GM12878 (cell line): ENCODE measurements around the gene RWDD4. TPM values are rescaled to one million over a fixed set of nuclear protein-coding genes. Genes with fewer than 3 reads are reported as not detected.

ENCODE experiments used
- ATAC-seq: fragments of 200-7000 bp; cut with Tn5 transposase; 3 replicates; pipeline ENCODE4 v1.9.1; 2020; ENCODE audit warnings: mild to moderate bottlenecking, moderate library complexity
- BruUV-seq: library from RNA; stranded (reverse); fragments of 400-500 nt; replicated peaks from 2 replicates; lab custom pipeline; 2021; lab: Mats Ljungman, UMichigan
- CTCF ChIA-PET: fragments of 300-600 bp; sonication (Branson Sonifier 250); formaldehyde crosslinking; extraction: SDS; loops from one replicate; lab custom pipeline; 2021; ENCODE audit warnings: inconsistent platforms; lab: Yijun Ruan, JAX
- POLR2A ChIA-PET: fragments of 350-600 bp; formaldehyde crosslinking; extraction: SDS; loops from one replicate; lab custom pipeline; 2021; ENCODE audit warnings: inconsistent platforms; lab: Charles Lee
- RAD21 ChIA-PET: fragments of 300-600 bp; sonication (Branson Sonifier 250); formaldehyde crosslinking; loops from one replicate; lab custom pipeline; 2023; ENCODE audit warnings: antibody characterized with exemption; ENCODE audit not compliant: unreplicated experiment; lab: Charles Lee
- SMC1A ChIA-PET: fragments of 300-600 bp; sonication (Branson Sonifier 250); formaldehyde crosslinking; loops from one replicate; lab custom pipeline; 2023; ENCODE audit not compliant: unreplicated experiment, uncharacterized antibody; lab: Charles Lee
- DNase-seq: peaks from one replicate; pipeline ENCODE4 v3.0.0-alpha.2; 2011; ENCODE audit warnings: low read depth, low spot score
- FAIRE-seq: peaks from 3 replicates; lab custom pipeline; 2011; peaks lifted over from hg19 to GRCh38; lab: Jason Lieb, UNC
- H2AFZ ChIP-seq: 2 replicates; pipeline ENCODE4 v1.6.0; 2011; ENCODE audit warnings: low read depth, low read length, control low read depth; ENCODE audit not compliant: control insufficient read depth
- H3K27ac ChIP-seq: 2 replicates; pipeline ENCODE4 v1.5.1; 2011; ENCODE audit warnings: control low read depth; ENCODE audit not compliant: control insufficient read depth, insufficient read depth
- H3K27me3 ChIP-seq, 2 experiments: replicated peaks in 1 of 2; 2 replicates each; pipeline versions ENCODE4 v1.6.0 to v1.6.1; 2011; ENCODE audit warnings: low read length in 1 of 2; ENCODE audit not compliant: control insufficient read depth in 2 of 2, insufficient read depth in 2 of 2
- H3K36me3 ChIP-seq, 2 experiments: 2 replicates each; pipeline ENCODE4 v1.5.1; 2011; ENCODE audit warnings: low read length in 1 of 2; ENCODE audit not compliant: control insufficient read depth in 2 of 2, insufficient read depth in 2 of 2
- H3K4me1 ChIP-seq: 2 replicates; pipeline ENCODE4 v1.6.1; 2011; ENCODE audit warnings: mild to moderate bottlenecking, low read length, moderate library complexity, mixed read lengths; ENCODE audit not compliant: control insufficient read depth, insufficient read depth
- H3K4me2 ChIP-seq: 2 replicates; pipeline ENCODE4 v1.6.0; 2011; ENCODE audit warnings: control low read depth; ENCODE audit not compliant: control insufficient read depth, insufficient read depth
- H3K4me3 ChIP-seq: fragments of 200-600 bp; sonication (generic); 2 replicates; pipeline ENCODE4 v1.5.1; 2016
- H3K79me2 ChIP-seq: 2 replicates; pipeline ENCODE4 v1.6.0; 2011; ENCODE audit warnings: low read length; ENCODE audit not compliant: control insufficient read depth, insufficient read depth
- H3K9ac ChIP-seq: 2 replicates; pipeline ENCODE4 v1.8.0; 2011; ENCODE audit warnings: low read length, control low read depth, mixed read lengths; ENCODE audit not compliant: control insufficient read depth, insufficient read depth
- H3K9me3 ChIP-seq: replicated peaks from 3 replicates; pipeline ENCODE4 v1.5.1; 2011; ENCODE audit warnings: mild to moderate bottlenecking, low read length; ENCODE audit not compliant: control insufficient read depth, insufficient read depth
- H4K20me1 ChIP-seq: 2 replicates; pipeline ENCODE4 v1.6.0; 2011; ENCODE audit not compliant: control insufficient read depth, insufficient read depth
- CHD2 ChIP-seq: IDR thresholded peaks from 2 replicates; pipeline ENCODE4 v1.6.1; 2011; ENCODE audit warnings: low read depth, low read length, improper control_type of control experiment, borderline replicate concordance
- PKNOX1 ChIP-seq: fragments of 450-650 bp; IDR thresholded peaks from 2 replicates; pipeline ENCODE4 v1.6.1; 2016; ENCODE audit warnings: mild to moderate bottlenecking
- RAD51 ChIP-seq: fragments of 450-650 bp; IDR thresholded peaks from 2 replicates; pipeline ENCODE4 v1.6.1; 2016; ENCODE audit warnings: moderate library complexity, mild to moderate bottlenecking, inconsistent platforms
- SMC3 ChIP-seq: IDR thresholded peaks from 2 replicates; pipeline ENCODE4 v1.6.1; 2011; ENCODE audit warnings: low read length, improper control_type of control experiment, borderline replicate concordance
- WRNIP1 ChIP-seq: IDR thresholded peaks from 2 replicates; pipeline ENCODE4 v1.6.1; 2011; ENCODE audit warnings: low read depth, low read length, improper control_type of control experiment, borderline replicate concordance
- WGBS: methylation state at CpG from one replicate; pipeline ENCODE4 v1.1.6; 2016; ENCODE audit warnings: low lambda C conversion rate; ENCODE audit not compliant: insufficient replicate concordance, insufficient coverage; ENCODE audit errors: missing lambda C conversion rate; 5-methylcytosine and 5-hydroxymethylcytosine counted together
- in situ Hi-C: fragments of 300-500 bp; cut with MboI; formaldehyde crosslinking; loops from 9 replicates; pipeline ENCODE4 v1.14.3; 2018; ENCODE audit warnings: mixed read lengths
- intact Hi-C: fragments of 100-400 bp; cut with micrococcal nuclease; formaldehyde crosslinking; loops from one replicate; pipeline ENCODE4 v1.14.2; 2022; ENCODE audit not compliant: unreplicated experiment
- polyA plus RNA-seq, 11 experiments: library from polyadenylated mRNA; depleted of rRNA in 4 of 11; unstranded in 6 of 11; stranded (reverse) in 5 of 11; fragments of >200 nt; fragmentation: Nextera tagmentation in 4 of 11; fragmentation: Illumina TruSeq in 1 of 11; extraction: Ambion mirVana in 4 of 11; extraction: Trizol in 1 of 11; gene quantifications; 1 replicate in 1 of 11; 2 replicates in 10 of 11; pipeline versions ENCODE4 v1.2.1 to v1.2.3, GENCODE V29; 2011 to 2016; ENCODE audit warnings: inconsistent platforms in 2 of 11, missing spikeins in 2 of 11, low read depth in 1 of 11
- total RNA-seq, 4 experiments: library from RNA; depleted of rRNA in 3 of 4; stranded (reverse); fragments of >200 nt in 3 of 4; fragmentation: Illumina TruSeq in 1 of 4; extraction: Trizol in 1 of 4; gene quantifications; 2 replicates each; pipeline versions ENCODE4 v1.2.1 to v1.2.3, GENCODE V29; 2013 to 2021
- TF ChIP-seq, protein P1 (sequence below): IDR thresholded peaks from 2 replicates; pipeline ENCODE4 v1.6.1; 2011; ENCODE audit warnings: borderline replicate concordance, low read depth, mild to moderate bottlenecking, moderate library complexity, mixed read lengths, low read length; ENCODE audit not compliant: insufficient read depth; ENCODE audit errors: extremely low read length

RWDD4 gene
- total and polyA plus RNA-seq, 10 of the 15 experiments (the other 5 are each of a cell fraction or from before 2014, with no cell fraction given): 11.2 to 37.8 (median 19.9) TPM

- DNase-seq: no peak
- H4K20me1 ChIP-seq: no peaks in the 10 kb centered on the region
- TF ChIP-seq SMC3 (no peak), RAD51 (peak; percentile 20; the same call in 1 of the 2 replicates), PKNOX1 (peak; percentile 62), CHD2 (no peak), WRNIP1 (no peak)
- TF ChIP-seq, protein P1, sequence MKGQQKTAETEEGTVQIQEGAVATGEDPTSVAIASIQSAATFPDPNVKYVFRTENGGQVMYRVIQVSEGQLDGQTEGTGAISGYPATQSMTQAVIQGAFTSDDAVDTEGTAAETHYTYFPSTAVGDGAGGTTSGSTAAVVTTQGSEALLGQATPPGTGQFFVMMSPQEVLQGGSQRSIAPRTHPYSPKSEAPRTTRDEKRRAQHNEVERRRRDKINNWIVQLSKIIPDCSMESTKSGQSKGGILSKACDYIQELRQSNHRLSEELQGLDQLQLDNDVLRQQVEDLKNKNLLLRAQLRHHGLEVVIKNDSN: peak; percentile 41
- POLR2A ChIA-PET: interaction anchor here (0.5 to 0.6 kb wide), 2 partner anchors 18 to 34 kb away, joined by 3 to 7 read pairs; no protein-coding TSS in a partner anchor
- CTCF ChIA-PET: interaction anchor here (0.6 kb wide), 1 partner anchor 106 kb away, joined by 3 read pairs; no protein-coding TSS in a partner anchor
- in situ Hi-C loops: no loop called here
- FAIRE-seq: no peak
- no peak overlapping the region for H2AFZ ChIP-seq
- 47% methylated on average over 2 of the region's 2 CpGs for WGBS
- RAD21 ChIA-PET: no interaction called here
- H3K27ac ChIP-seq: no peak overlapping the region
- H3K9ac ChIP-seq: no peak overlapping the region
- no peaks in the 10 kb centered on the region for H3K36me3 ChIP-seq
- no peaks in the 10 kb centered on the region for H3K4me1 ChIP-seq
- no peak overlapping the region for H3K4me3 ChIP-seq
- SMC1A ChIA-PET: no interaction called here
- H3K4me2 ChIP-seq: no peak overlapping the region
- H3K27me3 ChIP-seq: no peaks in the 10 kb centered on the region
- no TSS peak for BruUV-seq
- no peaks in the 10 kb centered on the region for H3K79me2 ChIP-seq
- no peak for ATAC-seq
- intact Hi-C loops: no loop called here
- H3K9me3 ChIP-seq: no peaks in the 10 kb centered on the region
Observed at GRCh38 chr4:183610033-183610432, 49.0 kb downstream of the RWDD4 start.
